HG02943 (cell line): ENCODE measurements around the gene CLIC4.
"Not testable (repeated sequence)": the region's sequence is repeated elsewhere in the genome, so short reads cannot be mapped to it uniquely, and the experiment has no call there.

Experiments
- ATAC-seq: cut with Tn5 transposase; IDR thresholded peaks from one replicate; pipeline ENCODE4 v1.9.1; 2021; ENCODE audit warnings: mild to moderate bottlenecking, low read depth, moderate library complexity; ENCODE audit not compliant: unreplicated experiment

CLIC4 gene

GRCh38 chr1:24769656-24770651 is 24.7 kb downstream of the CLIC4 start:
- no peak for ATAC-seq

DNA sequence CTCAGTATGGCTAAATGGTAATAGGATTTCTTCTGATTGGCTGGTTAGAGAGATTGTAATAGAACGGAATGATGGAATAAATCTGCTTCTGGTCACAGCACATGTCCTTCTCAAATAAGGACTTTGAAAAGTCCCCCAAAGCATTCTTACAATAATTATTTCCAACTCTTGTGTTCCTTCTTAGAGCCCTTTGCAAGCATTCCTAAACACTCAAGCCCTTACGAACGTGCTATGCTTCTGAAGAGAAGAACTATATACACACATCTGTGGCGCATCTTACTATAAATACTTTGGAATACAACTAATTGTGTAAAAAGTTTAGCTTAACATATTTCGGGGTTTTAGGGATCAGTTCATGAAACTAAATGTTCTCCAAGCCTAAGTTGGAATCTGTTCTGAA is 25.6 kb downstream of the CLIC4 start:
- ATAC-seq, result no peak

- no peak for ATAC-seq
These were observed 26.3 kb downstream of the CLIC4 start for GRCh38 chr1:24771574-24771973.

DNA sequence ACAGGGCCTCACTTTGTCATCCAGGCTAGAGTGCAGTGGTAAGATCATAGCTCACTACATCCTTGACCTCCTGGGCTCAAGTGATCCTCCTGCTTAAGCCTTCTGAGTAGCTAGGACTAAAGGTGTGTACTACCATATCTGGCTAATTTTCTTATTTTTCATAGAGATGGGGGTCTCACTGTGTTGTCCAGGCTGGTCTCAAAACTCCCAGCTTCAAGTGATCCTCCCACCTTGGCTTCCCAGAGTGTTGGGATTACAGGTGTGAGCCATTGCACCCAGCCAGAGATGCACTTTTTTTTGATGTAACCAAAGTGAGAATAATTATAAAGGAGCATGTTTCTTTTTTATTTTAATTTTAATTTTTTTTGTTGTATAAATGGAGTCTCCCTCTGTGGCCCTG is 28.4 kb downstream of the CLIC4 start:
- ATAC-seq, result no peak

DNA sequence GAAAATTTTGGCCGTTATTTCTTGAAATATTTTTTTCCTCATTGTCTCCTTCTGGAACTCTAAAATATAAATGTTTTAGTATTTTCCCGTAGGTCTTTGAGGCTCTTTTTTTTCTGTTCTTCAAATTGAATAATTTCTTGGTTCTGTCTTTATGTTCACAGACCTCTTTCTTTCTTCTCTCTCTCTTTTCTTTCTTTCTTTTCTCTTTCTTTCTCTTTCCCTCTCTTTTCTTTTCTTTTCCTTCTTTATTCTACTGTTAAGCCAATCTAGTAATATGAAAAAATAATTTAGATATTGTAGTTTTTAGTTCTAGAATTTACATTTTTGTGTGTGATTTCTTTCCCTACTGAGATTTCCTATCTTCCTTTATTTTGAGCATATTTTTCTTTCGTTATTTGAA is 30.1 kb downstream of the CLIC4 start:
- ATAC-seq, result no peak

DNA sequence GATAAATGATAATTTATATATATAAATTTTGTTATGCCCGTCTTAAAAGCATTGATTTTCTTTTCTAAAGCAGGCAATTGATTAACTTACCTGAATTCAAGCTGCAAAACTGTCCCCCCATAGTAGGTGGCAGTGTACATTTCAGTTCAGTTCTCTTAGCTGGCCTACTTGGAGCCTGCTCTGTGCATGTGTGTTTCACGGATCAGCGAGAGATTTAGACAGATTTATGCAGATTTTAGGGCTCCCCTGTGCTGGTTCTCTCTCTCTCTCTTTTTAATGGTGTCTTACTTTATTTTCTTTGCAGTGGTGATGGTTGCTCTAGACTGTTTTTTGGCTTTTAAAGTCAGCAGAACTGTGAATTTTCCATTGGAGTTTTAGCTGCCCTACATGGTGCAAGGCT is 30.7 kb downstream of the CLIC4 start:
- ATAC-seq, result no peak

- ATAC-seq, result no peak
These were observed 31.6 kb downstream of the CLIC4 start for GRCh38 chr1:24776821-24777220.

DNA sequence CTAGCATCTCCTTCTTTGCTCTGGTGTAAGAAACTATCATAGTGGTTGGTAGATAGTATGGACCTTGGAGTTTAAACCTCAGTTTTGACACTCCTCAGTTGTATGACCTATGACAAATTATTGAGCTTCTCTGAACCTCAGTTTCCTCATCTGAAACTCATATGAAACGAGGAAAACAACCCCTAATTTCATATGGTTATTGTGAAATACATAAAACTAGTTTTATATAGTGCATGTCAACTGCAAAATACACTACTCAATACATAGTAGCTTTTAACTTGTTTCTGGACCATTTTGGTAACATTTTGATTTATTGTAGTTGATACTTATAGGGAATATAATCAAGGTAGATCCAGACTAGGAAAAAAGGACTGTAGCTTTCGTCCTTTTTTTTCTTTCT is 32.9 kb downstream of the CLIC4 start:
- ATAC-seq, result no peak

DNA sequence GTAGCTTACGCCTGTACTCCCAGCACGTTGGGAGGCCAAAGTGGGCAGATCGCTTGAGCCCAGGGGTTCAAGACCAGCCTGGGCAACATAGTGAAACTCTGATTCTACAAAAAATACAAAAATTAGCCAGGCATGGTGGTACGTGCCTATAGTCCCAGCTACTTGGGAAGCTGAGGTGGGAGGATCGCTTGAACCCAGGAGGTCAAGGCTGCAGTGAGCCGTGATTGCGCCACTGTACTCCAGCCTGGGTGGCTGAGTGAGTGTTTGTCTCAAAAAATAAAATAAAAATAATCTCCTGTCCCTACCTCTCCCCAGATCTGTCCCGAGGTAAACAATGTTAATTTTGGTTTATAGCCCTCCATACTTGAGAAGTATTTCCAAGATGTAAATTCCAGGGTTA is 34.0 kb downstream of the CLIC4 start:
- ATAC-seq, result not testable (repeated sequence)

DNA sequence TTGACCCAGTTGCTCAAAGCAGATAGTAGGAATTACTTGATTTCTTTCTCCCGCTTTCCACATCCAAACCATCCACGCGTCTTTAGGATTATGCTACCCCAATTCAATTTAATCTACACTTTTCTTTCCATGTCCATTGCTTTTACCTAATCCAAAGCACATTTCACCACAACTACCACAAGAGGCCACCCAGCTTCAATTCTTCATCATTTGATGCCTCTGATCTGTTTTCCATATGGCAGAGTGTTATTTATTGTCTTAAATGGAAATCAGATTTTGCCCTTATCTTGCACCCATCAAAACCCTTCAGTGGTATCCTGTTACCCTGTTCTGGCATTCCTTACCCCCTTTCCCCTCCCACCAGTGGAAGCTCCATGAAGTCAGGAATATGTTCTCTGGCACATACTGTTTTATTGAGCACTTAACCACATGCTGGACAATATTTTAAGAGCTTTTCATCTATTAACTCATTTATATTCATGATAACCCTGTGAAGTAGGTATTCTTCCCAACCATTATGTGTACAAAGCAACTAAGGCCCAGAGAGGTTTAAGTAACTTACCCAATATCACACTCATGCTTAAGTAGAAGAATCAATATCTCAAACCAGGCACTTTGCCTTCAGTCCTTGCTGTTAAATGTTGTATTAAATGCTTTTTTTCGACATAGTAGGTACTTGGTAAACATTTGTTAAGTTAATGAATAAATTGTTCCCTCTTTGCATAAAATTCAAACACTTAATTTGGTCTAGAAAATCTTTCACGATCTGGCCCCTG is 34.6 kb downstream of the CLIC4 start:
- no peak for ATAC-seq

- ATAC-seq, result not testable (repeated sequence)
These were observed 35.4 kb downstream of the CLIC4 start for GRCh38 chr1:24780626-24781025.

- no peak for ATAC-seq
These were observed 37.4 kb downstream of the CLIC4 start for GRCh38 chr1:24782689-24783088.

DNA sequence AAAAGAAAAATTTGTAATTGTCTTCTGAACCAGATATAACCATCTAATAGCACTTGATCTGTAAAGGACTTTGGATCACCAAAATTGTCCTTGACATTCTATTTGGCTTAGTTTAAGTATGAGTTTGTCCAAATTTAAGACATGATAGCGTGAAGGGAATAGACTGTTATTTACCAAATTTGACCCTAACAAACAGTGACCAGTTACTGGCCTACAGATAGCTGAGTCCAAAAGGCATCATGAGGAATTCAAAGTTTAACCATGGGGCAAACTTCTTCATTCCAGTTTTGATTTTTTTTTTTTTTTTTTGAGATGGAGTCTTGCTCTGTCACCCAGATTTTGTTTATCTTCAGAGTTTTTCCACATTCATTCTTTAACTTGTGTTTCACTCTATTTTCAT is 38.5 kb downstream of the CLIC4 start:
- no peak for ATAC-seq

GRCh38 chr1:24786191-24786590 is 40.9 kb downstream of the CLIC4 start:
- no peak for ATAC-seq

DNA sequence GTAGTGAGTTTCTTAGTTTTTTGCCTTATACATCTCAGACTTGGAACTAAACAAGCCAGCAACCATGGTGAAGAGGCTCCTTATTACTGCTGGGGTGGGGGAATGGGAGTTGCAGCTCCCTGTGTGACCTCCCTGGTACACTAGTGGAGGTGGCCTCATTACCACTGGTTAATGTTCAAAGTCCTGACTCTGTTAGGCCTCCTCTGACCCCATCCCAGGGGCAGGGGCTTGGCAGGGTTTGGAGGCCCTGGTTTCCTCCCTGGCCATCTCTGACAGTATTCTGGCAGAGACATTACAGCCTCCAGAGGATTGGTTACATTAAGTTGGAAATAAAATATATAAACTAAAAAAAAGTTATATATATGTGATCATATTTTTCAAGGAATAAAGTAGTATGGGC is 45.2 kb downstream of the CLIC4 start:
- no peak for ATAC-seq

DNA sequence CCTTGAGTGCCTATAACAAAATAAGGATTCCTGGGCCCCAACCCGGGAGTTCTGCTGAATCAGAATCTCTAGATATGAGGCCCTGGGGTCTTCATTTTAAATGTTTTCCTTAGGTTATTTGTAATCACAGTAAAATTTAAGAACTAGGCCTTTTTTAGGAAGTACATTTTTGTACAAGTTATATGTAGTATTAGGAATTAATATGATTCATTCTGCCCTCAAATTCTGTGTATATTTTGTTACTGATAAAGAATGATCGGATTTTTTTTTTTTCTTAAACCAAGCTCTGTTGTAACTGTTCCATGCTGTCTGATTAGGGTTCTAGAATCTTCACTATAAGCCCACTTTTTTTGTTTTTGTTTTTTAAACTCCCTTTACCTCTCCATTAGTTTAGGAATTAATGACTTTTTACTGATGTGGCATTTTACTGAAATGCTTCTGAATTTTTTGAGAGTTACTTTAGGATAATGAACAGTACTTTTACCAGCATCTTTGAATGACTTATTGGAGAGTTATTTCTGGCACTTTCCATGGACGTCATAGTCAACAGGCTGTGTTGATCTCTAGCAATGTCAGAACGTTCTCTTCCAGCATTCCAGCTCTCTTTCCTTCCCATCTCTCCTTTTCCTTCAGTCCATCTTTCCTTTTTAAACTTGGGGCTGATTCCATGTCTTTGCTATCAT is 48.3 kb downstream of the CLIC4 start:
- no peak for ATAC-seq

- ATAC-seq, result not testable (repeated sequence)
These were observed 48.9 kb downstream of the CLIC4 start for GRCh38 chr1:24794130-24794502.

DNA sequence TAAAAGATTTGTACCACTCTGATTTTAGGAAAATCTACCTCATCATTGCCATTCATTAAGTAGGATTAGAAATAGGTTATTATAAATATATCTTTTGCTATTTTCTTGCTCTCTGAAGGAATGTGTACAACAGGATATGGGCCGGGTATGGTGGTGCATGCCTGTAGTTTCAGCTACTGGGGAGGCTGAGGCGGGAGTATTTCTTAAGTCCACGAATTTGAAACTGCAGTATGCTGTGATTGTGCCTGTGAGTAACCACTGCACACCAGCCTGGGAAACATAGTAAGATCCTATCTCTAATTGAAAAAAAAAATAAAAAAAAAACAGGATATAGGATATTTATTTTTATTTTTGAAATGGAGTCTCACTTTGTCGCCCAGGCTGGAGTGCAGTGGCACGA is 50.0 kb downstream of the CLIC4 start:
- no peak for ATAC-seq

GRCh38 chr1:24796524-24796923 is 51.3 kb downstream of the CLIC4 start:
- no peak for ATAC-seq

DNA sequence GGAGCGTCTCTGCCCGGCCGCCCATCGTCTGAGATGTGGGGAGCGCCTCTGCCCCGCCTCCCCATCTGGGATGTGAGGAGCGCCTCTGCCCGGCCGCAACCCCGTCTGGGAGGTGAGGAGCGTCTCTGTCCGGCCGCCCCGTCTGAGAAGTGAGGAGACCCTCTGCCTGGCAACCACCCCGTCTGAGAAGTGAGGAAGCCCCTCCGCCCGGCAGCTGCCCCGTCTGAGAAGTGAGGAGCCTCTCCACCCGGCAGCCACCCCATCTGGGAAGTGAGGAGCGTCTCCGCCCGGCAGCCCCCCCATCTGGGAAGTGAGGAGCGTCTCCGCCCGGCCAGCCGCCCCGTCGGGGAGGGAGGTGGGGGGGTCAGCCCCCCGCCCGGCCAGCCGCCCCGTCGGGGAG is 54.0 kb downstream of the CLIC4 start:
- ATAC-seq, result not testable (repeated sequence)

- no peak for ATAC-seq
These were observed 55.9 kb downstream of the CLIC4 start for GRCh38 chr1:24801176-24801575.
